ENCODE data around the gene SPATA31E1. TPM values are rescaled to one million over a fixed set of nuclear protein-coding genes. Genes with fewer than 3 reads are reported as not detected.
"Not testable (repeated sequence)": the region's sequence is repeated elsewhere in the genome, so short reads cannot be mapped to it uniquely, and the experiment has no call there.

SPATA31E1 gene
- total and polyA plus RNA-seq, 8 donors: 0.04 TPM; not detected in 7

GRCh38 chr9:87842878-87843585, 39.6 kb upstream of the SPATA31E1 start:
- Histone ChIP-seq H3K4me3 (no peak overlapping the region), H3K9me3 (no peaks in the 10 kb centered on the region), H3K36me3 (no peaks in the 10 kb centered on the region), H3K27me3 (peaks cover 0 to 9% of the 10 kb centered on the region in 2 donors), H3K27ac (no peak overlapping the region), H3K4me1 (no peaks in the 10 kb centered on the region)
- intact Hi-C loops (cut with DNase I): no loop called here
- ATAC-seq: no peak
- TF ChIP-seq CTCF (IDR thresholded peaks at IDR 0.05): no peak
- DNase-seq: peak in 1 of 4 donors; percentile 59

- DNase-seq (no peak), ATAC-seq (no peak)
- H3K4me1 ChIP-seq: no peaks in the 10 kb centered on the region
- H3K4me3 ChIP-seq: no peak overlapping the region
- no peaks in the 10 kb centered on the region for H3K36me3 ChIP-seq
- peaks cover 0 to 9% of the 10 kb centered on the region in 2 donors for H3K27me3 ChIP-seq
- no peaks in the 10 kb centered on the region for H3K9me3 ChIP-seq
- intact Hi-C loops (cut with DNase I): no loop called here
- no peak for TF ChIP-seq CTCF (IDR thresholded peaks at IDR 0.05)
- H3K27ac ChIP-seq: no peak overlapping the region
Observed at GRCh38 chr9:87844506-87844905, 38.2 kb upstream of the SPATA31E1 start.

GRCh38 chr9:87847817-87848216, 34.9 kb upstream of the SPATA31E1 start:
- H3K4me1 ChIP-seq; ATAC-seq; DNase-seq; H3K27me3 ChIP-seq; H3K27ac ChIP-seq; H3K4me3 ChIP-seq; H3K36me3 ChIP-seq; H3K9me3 ChIP-seq; intact Hi-C loops (cut with DNase I): not testable (repeated sequence)

GRCh38 chr9:87849144-87849758, 33.4 kb upstream of the SPATA31E1 start:
- Histone ChIP-seq H3K4me1 (no peaks in the 10 kb centered on the region), H3K27ac (no peak overlapping the region), H3K9me3 (no peaks in the 10 kb centered on the region), H3K27me3 (no peaks in the 10 kb centered on the region), H3K4me3 (no peak overlapping the region), H3K36me3 (no peaks in the 10 kb centered on the region)
- peak in 1 of 4 donors; percentile 44 for DNase-seq
- no peak for TF ChIP-seq CTCF (IDR thresholded peaks at IDR 0.05)
- no peak for ATAC-seq
- intact Hi-C loops (cut with DNase I): no loop called here

- H3K4me3 ChIP-seq: no peak overlapping the region
- DNase-seq (no peak), ATAC-seq (no peak)
- no peaks in the 10 kb centered on the region for H3K9me3 ChIP-seq
- H3K27ac ChIP-seq: no peak overlapping the region
- intact Hi-C loops (cut with DNase I): no loop called here
- no peaks in the 10 kb centered on the region for H3K4me1 ChIP-seq
- H3K36me3 ChIP-seq: no peaks in the 10 kb centered on the region
- TF ChIP-seq CTCF (IDR thresholded peaks at IDR 0.05): no peak
- no peaks in the 10 kb centered on the region for H3K27me3 ChIP-seq
Observed at GRCh38 chr9:87850391-87850790, 32.3 kb upstream of the SPATA31E1 start.

- intact Hi-C loops (cut with DNase I); ATAC-seq; H3K9me3 ChIP-seq; H3K27ac ChIP-seq; H3K36me3 ChIP-seq; H3K4me1 ChIP-seq; H3K4me3 ChIP-seq; H3K27me3 ChIP-seq; DNase-seq: not testable (repeated sequence)
Observed at GRCh38 chr9:87851186-87851585, 31.5 kb upstream of the SPATA31E1 start.
